ENCODE data around the gene SMURF2.

GRCh38 chr17:64503341-64503740, 158.8 kb downstream of the SMURF2 start:
- TF ChIP-seq CTCF (IDR thresholded peaks at IDR 0.05) (no peak), POLR2A (IDR thresholded peaks at IDR 0.05) (no peak)

All from heart left ventricle (tissue), 13 donors.